CD4-positive, alpha-beta T cell treated with Interferon gamma for 1 hour (primary cell): ENCODE results near the gene SIPA1L2.

Experiments
- DNase-seq: peaks from one replicate; pipeline ENCODE4 v3.0.0-alpha.2; 2020

SIPA1L2 gene

DNA sequence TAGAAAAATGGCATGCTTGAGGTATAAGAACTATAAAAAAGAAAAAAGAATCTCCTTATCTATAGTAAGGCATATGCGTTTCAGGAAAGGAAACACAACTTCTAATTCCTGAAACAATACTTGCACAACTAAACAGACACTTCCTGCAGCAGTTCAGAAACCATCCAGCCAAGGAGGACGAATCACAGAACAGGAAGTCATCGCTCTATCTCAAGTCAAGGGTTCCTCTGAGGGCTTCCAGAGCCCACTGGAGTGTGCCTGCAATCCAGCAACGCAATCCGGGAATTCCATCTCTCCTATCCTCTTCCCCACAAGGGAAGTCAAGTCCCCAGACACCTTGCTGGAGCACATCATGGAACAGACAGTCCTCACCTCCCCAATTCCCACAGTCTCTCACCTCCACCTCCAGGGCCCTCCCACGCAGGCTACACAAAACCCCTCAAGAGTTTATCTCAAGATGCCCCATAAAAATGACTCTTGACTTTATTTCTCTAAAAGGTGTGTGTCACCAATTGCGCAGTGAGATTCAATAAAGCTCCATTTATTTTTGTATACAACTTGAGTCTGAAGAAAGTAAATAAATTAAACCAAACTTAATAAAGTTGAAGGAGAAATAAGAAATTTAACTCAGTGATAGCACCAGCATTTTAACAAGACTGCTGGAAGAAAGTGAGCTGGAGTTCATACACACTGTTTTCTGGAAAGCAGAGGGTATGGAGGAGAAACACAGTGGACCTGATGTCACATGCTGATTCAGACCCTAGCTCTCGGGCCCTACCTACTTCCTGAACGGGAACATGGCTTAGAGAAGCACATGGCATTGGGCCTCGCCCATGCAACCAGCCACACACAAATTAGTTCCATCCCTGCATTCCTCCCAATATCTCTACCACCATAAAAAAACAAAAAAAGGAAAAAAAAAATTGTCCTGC is 39.9 kb downstream of the SIPA1L2 start:
- DNase-seq, result peak; percentile 34

GRCh38 chr1:232589111-232589811 is 40.7 kb downstream of the SIPA1L2 start:
- DNase-seq, result no peak

GRCh38 chr1:232587141-232588008 is 42.6 kb downstream of the SIPA1L2 start:
- DNase-seq, result no peak

DNA sequence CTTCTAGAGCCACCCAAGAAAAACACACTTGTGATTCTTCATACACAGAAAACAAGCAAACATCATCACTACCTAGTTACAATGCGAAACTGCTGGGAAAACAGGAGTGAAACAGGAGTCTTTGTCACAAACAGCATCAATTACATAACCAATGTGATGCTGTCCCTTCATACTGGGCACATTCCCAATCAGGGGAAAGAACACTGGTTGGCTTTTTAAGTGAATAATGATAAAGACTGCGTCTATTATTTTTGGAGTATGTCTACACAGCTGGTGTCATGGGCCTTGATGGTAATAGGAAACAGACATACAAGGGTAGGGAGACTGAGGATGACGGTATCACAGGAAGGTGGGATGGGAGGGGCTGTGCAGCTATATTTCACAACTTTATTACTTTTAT is 43.3 kb downstream of the SIPA1L2 start:
- DNase-seq, result no peak

- DNase-seq, result no peak
These were observed 44.4 kb downstream of the SIPA1L2 start for GRCh38 chr1:232585486-232585885.

- no peak for DNase-seq
These were observed 48.0 kb downstream of the SIPA1L2 start for GRCh38 chr1:232581932-232582331.
